HepG2 (cell line): ENCODE data around the gene NRL. TPM values are rescaled to one million over a fixed set of nuclear protein-coding genes. Genes with fewer than 3 reads are reported as not detected.

ENCODE experiments used
- KLF6 ChIP-seq: IDR thresholded peaks from 2 replicates; pipeline ENCODE4 v1.8.0; 2016; ENCODE audit warnings: missing biosample characterization, missing genetic modification reagents
- MAZ ChIP-seq, 2 experiments: sonication (generic) in 1 of 2; formaldehyde crosslinking in 1 of 2; IDR thresholded peaks; 2 replicates each; pipeline versions ENCODE4 v1.5.0 to v1.6.1; 2012 to 2020; ENCODE audit warnings: low read depth in 2 of 2, mild to moderate bottlenecking in 2 of 2, borderline replicate concordance in 1 of 2, improper control_type of control experiment in 1 of 2, low read length in 1 of 2, missing genetic modification reagents in 1 of 2, moderate library complexity in 1 of 2
- MTA1 ChIP-seq: sonication (generic); formaldehyde crosslinking; IDR thresholded peaks from 2 replicates; pipeline ENCODE4 v1.4.0; 2020; ENCODE audit warnings: missing genetic modification reagents, mild to moderate bottlenecking, borderline replicate concordance
- NRL ChIP-seq: sonication (generic); formaldehyde crosslinking; IDR thresholded peaks from 2 replicates; pipeline ENCODE4 v1.5.0; 2020; ENCODE audit warnings: missing genetic modification reagents, mild to moderate bottlenecking, moderate library complexity, borderline replicate concordance
- PAF1 ChIP-seq: IDR thresholded peaks from 2 replicates; pipeline ENCODE4 v1.6.1; 2016; ENCODE audit warnings: missing genetic modification reagents, missing compliant biosample characterization
- ZMYM4 ChIP-seq: sonication (generic); formaldehyde crosslinking; IDR thresholded peaks from 2 replicates; pipeline ENCODE4 v1.8.1; 2023; ENCODE audit warnings: mild to moderate bottlenecking, missing genetic modification reagents
- ZNF350 ChIP-seq: sonication (generic); formaldehyde crosslinking; IDR thresholded peaks from 2 replicates; pipeline ENCODE4 v1.4.0; 2020; ENCODE audit warnings: mild to moderate bottlenecking, low read depth, missing genetic modification reagents, borderline replicate concordance
- ZNF432 ChIP-seq: sonication (generic); formaldehyde crosslinking; IDR thresholded peaks from 2 replicates; pipeline ENCODE4 v1.5.0; 2020; ENCODE audit warnings: missing genetic modification reagents, mild to moderate bottlenecking, borderline replicate concordance
- ZNF446 ChIP-seq: sonication (generic); formaldehyde crosslinking; IDR thresholded peaks from 2 replicates; pipeline ENCODE4 v1.5.0; 2020; ENCODE audit warnings: mild to moderate bottlenecking, missing genetic modification reagents
- ZNF589 ChIP-seq: sonication (generic); formaldehyde crosslinking; conservative IDR thresholded peaks from 2 replicates; pipeline ENCODE4 v1.8.0; 2022; ENCODE audit warnings: mild to moderate bottlenecking, moderate library complexity, missing genetic modification reagents
- ZNF703 ChIP-seq: sonication (generic); formaldehyde crosslinking; IDR thresholded peaks from 2 replicates; pipeline ENCODE4 v1.5.1; 2020; ENCODE audit warnings: missing genetic modification reagents, mild to moderate bottlenecking, moderate library complexity, borderline replicate concordance
- polyA plus RNA-seq, 8 experiments: library from polyadenylated mRNA; depleted of rRNA in 3 of 8; stranded (reverse) in 7 of 8; unstranded in 1 of 8; fragments of >200 nt; fragmentation: Illumina TruSeq in 4 of 8; extraction: Trizol in 4 of 8; gene quantifications; 2 replicates each; pipeline versions ENCODE4 v1.2.1 to v1.2.3, GENCODE V29; 2011 to 2016; ENCODE audit warnings: low read depth in 4 of 8, missing spikeins in 1 of 8, mixed read lengths in 1 of 8; ENCODE audit not compliant: insufficient read depth in 1 of 8
- total RNA-seq, 5 experiments: library from RNA; depleted of rRNA; stranded (reverse); fragments of >200 nt; fragmentation: Illumina TruSeq; extraction: Trizol; gene quantifications; 2 replicates each; pipeline ENCODE4 v1.2.3, GENCODE V29; 2016; ENCODE audit warnings: low read depth in 1 of 5
- TF ChIP-seq, protein P1 (sequence below): sonication (generic); formaldehyde crosslinking; IDR thresholded peaks from 2 replicates; pipeline ENCODE4 v1.4.0; 2020; ENCODE audit warnings: missing genetic modification reagents, borderline replicate concordance
- TF ChIP-seq, protein P2 (sequence below), 2 experiments: IDR thresholded peaks; 2 replicates each; pipeline ENCODE4 v1.6.1; 2011 to 2012; ENCODE audit warnings: low read length in 2 of 2, borderline replicate concordance in 1 of 2, low read depth in 1 of 2, mild to moderate bottlenecking in 1 of 2, moderate library complexity in 1 of 2
- TF ChIP-seq, protein P3 (sequence below): sonication (generic); formaldehyde crosslinking; IDR thresholded peaks from 2 replicates; pipeline ENCODE4 v1.4.0; 2020; ENCODE audit warnings: missing genetic modification reagents, borderline replicate concordance
- TF ChIP-seq, protein P4 (sequence below): sonication (generic); formaldehyde crosslinking; conservative IDR thresholded peaks from 2 replicates; pipeline ENCODE4 v1.4.0; 2020; ENCODE audit warnings: missing genetic modification reagents

The NRL gene
- total and polyA plus RNA-seq, 2 of the 13 experiments (the other 11 are each of a cell fraction or from before 2014, with no cell fraction given), result 2.5 to 4.7 TPM

DNA sequence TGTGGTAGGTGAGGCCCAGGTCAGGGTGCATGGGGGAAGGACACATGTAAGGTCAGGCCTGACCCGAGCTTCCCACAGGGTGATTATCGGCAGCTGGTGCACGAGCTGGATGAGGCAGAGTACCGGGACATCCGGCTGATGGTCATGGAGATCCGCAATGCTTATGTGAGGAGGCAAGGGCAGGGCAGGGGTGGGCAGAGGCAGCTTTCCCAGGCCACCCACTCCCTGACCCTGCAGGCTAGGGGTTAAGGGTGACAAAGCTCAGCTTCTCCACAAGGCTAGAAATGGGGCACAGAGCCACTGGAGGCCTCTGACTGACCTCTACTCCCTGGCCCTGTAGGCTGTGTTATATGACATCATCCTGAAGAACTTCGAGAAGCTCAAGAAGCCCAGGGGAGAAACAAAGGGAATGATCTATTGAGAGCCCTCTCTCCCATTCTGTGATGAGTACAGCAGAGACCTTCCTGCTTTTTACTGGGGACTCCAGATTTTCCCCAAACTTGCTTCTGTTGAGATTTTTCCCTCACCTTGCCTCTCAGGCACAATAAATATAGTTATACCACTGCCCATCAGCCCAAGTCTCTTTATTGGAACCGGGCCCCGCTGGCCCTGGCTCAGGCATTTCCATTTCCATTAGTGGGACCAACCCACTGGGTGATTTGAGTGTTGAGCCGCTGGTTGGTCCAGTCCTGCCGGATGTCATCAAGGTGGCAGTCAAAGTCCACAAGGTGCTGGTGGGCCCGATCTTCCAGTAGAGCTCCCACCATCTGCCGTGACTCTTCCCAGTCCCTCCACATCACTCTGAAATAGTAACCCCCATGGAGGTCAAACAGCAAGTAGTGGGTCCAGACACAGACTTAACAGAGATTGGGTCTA lies 23.9 kb upstream of the NRL start (continued):
- TF ChIP-seq MAZ (IDR thresholded peaks at IDR 0.05; ENCODE audit: borderline replicate concordance, low read depth, low read length) (no peak), MAZ (CRISPR knock-in tag; IDR thresholded peaks at IDR 0.05; ENCODE audit: low read depth) (no peak), ZNF432 (CRISPR knock-in tag) (no peak), MTA1 (CRISPR knock-in tag) (peak; percentile 49; the same call in 1 of the 2 replicates), KLF6 (CRISPR knock-in tag) (no peak), ZNF703 (CRISPR knock-in tag) (no peak), ZMYM4 (CRISPR knock-in tag) (no peak), PAF1 (CRISPR knock-in tag) (no peak), NRL (CRISPR knock-in tag) (no peak), ZNF589 (CRISPR knock-in tag) (no peak), ZNF350 (CRISPR knock-in tag) (no peak; the same call in 1 of the 2 replicates), ZNF446 (CRISPR knock-in tag) (no peak)
- TF ChIP-seq, protein P1, sequence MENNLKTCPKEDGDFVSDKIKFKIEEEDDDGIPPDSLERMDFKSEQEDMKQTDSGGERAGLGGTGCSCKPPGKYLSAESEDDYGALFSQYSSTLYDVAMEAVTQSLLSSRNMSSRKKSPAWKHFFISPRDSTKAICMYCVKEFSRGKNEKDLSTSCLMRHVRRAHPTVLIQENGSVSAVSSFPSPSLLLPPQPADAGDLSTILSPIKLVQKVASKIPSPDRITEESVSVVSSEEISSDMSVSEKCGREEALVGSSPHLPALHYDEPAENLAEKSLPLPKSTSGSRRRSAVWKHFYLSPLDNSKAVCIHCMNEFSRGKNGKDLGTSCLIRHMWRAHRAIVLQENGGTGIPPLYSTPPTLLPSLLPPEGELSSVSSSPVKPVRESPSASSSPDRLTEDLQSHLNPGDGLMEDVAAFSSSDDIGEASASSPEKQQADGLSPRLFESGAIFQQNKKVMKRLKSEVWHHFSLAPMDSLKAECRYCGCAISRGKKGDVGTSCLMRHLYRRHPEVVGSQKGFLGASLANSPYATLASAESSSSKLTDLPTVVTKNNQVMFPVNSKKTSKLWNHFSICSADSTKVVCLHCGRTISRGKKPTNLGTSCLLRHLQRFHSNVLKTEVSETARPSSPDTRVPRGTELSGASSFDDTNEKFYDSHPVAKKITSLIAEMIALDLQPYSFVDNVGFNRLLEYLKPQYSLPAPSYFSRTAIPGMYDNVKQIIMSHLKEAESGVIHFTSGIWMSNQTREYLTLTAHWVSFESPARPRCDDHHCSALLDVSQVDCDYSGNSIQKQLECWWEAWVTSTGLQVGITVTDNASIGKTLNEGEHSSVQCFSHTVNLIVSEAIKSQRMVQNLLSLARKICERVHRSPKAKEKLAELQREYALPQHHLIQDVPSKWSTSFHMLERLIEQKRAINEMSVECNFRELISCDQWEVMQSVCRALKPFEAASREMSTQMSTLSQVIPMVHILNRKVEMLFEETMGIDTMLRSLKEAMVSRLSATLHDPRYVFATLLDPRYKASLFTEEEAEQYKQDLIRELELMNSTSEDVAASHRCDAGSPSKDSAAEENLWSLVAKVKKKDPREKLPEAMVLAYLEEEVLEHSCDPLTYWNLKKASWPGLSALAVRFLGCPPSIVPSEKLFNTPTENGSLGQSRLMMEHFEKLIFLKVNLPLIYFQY, result no peak
- TF ChIP-seq, protein P2, sequence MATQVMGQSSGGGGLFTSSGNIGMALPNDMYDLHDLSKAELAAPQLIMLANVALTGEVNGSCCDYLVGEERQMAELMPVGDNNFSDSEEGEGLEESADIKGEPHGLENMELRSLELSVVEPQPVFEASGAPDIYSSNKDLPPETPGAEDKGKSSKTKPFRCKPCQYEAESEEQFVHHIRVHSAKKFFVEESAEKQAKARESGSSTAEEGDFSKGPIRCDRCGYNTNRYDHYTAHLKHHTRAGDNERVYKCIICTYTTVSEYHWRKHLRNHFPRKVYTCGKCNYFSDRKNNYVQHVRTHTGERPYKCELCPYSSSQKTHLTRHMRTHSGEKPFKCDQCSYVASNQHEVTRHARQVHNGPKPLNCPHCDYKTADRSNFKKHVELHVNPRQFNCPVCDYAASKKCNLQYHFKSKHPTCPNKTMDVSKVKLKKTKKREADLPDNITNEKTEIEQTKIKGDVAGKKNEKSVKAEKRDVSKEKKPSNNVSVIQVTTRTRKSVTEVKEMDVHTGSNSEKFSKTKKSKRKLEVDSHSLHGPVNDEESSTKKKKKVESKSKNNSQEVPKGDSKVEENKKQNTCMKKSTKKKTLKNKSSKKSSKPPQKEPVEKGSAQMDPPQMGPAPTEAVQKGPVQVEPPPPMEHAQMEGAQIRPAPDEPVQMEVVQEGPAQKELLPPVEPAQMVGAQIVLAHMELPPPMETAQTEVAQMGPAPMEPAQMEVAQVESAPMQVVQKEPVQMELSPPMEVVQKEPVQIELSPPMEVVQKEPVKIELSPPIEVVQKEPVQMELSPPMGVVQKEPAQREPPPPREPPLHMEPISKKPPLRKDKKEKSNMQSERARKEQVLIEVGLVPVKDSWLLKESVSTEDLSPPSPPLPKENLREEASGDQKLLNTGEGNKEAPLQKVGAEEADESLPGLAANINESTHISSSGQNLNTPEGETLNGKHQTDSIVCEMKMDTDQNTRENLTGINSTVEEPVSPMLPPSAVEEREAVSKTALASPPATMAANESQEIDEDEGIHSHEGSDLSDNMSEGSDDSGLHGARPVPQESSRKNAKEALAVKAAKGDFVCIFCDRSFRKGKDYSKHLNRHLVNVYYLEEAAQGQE (IDR thresholded peaks at IDR 0.05; ENCODE audit: borderline replicate concordance in 1 of 2, low read depth in 1 of 2, low read length in 2 of 2), result no peak
- TF ChIP-seq, protein P3, sequence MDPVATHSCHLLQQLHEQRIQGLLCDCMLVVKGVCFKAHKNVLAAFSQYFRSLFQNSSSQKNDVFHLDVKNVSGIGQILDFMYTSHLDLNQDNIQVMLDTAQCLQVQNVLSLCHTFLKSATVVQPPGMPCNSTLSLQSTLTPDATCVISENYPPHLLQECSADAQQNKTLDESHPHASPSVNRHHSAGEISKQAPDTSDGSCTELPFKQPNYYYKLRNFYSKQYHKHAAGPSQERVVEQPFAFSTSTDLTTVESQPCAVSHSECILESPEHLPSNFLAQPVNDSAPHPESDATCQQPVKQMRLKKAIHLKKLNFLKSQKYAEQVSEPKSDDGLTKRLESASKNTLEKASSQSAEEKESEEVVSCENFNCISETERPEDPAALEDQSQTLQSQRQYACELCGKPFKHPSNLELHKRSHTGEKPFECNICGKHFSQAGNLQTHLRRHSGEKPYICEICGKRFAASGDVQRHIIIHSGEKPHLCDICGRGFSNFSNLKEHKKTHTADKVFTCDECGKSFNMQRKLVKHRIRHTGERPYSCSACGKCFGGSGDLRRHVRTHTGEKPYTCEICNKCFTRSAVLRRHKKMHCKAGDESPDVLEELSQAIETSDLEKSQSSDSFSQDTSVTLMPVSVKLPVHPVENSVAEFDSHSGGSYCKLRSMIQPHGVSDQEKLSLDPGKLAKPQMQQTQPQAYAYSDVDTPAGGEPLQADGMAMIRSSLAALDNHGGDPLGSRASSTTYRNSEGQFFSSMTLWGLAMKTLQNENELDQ (CRISPR knock-in tag), result no peak
- TF ChIP-seq, protein P4, sequence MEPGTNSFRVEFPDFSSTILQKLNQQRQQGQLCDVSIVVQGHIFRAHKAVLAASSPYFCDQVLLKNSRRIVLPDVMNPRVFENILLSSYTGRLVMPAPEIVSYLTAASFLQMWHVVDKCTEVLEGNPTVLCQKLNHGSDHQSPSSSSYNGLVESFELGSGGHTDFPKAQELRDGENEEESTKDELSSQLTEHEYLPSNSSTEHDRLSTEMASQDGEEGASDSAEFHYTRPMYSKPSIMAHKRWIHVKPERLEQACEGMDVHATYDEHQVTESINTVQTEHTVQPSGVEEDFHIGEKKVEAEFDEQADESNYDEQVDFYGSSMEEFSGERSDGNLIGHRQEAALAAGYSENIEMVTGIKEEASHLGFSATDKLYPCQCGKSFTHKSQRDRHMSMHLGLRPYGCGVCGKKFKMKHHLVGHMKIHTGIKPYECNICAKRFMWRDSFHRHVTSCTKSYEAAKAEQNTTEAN (CRISPR knock-in tag), result no peak
